Colon (tissue), 2 donors: Measurements from ENCODE around the gene PPM1A.
"Not testable (repeated sequence)": the region's sequence is repeated elsewhere in the genome, so short reads cannot be mapped to it uniquely, and the experiment has no call there.

Experiments used
- FAIRE-seq: peaks from 2 replicates; lab custom pipeline; 2012; peaks lifted over from hg19 to GRCh38; lab: Jason Lieb, UNC
- donor health status: control.
- donor health status: control.

Gene PPM1A

DNA sequence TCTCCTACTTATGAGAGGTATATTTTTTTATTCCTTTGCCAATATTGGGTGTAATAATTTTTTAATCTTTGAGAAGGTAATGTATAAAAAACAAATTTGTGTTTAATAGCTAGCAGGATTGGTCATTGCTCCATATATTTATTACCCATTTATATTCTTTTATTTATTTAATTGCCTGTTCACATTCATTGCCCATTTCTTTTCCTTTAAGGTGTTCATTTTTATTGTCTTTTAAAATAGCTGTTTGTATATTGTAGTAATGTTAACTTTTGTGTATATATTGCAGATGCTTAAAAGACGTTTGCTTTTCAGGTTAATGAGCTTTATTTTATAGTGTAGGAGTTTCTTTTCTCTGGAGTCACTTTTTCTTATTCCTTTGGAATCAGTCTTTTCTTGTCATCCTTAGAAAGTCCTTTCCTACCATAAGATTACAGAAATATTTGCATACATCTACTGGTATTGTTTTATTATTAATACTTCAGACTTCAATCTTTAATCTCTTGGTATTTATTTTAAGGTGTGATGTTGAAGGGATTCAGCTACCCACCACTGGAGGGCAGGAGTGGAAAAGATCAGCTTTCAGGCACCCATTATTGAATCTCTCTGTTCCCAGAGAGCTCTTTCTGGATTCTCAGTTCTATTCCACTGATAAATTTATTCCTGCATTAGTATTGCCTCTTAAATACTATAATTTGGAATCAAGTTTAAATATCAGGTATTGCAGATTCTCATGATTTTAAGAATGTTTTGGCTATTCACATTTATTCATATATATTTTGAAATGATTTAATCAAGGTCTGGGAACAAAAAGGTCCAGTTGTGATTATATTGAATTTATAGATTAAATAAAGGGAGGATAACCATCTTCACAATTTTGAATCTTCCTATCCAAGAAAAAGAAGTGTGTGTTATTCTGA, 17.3 kb downstream of the PPM1A start:
- no peak for FAIRE-seq

DNA sequence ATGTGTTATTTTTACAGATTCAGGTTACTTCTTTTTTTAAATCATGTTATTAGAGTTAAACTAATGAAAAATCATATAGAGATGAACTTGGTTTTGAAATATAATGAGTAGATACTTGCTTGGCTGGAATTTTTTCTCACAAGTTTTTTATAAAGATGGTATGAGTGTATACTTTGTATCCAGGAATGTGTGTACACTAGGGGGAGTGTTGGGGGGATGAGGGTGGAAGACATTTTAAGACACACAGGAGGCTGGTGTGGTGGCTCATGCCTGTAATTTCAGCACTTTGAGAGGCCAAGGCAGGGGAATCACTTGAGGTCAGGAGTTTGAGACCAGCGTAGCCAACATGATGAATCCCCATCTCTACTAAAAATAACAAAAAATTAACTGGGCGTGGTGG, 23.2 kb downstream of the PPM1A start:
- no peak for FAIRE-seq

- FAIRE-seq, result no peak
Measured at GRCh38 chr14:60273956-60274355, 24.9 kb downstream of the PPM1A start.

- no peak for FAIRE-seq
Measured at GRCh38 chr14:60274448-60274847, 25.4 kb downstream of the PPM1A start.

DNA sequence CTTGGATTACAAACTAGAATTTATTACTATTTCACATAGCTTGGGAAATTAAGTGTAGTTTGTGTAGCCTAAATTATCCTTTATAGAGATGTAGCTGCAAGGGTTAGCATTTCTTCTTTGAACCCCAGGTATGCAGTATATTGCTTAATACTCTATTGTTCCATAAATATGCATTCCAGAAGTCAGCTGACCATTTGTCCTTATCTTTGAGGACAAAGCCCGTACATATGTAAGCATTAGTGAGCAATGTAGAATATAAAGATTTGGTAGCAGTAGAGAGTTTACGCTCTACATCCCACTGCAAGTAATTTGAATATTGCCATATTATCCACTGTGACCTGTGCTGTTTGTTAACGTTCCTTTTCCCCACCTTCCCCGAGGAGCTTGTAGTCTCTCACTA, 26.9 kb downstream of the PPM1A start:
- FAIRE-seq, result no peak

DNA sequence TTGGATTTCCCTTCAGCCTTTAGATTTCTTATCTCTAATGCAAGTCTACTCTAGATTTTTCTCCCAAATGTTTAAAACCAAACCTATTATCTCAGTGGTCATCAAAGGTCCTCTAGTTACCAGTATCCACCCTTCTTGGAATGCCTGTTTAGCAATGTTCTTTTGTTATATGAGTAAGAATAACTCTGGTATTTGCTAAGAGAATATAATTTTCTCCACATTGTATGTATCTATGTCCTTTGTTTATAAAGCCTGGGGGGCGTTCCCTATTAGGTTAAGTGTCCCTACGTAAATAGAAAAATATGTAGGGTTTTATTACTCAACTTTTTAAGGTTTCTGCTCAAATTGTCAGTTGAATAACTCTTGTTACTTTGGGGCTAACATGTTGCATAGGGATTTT, 27.3 kb downstream of the PPM1A start:
- no peak for FAIRE-seq

DNA sequence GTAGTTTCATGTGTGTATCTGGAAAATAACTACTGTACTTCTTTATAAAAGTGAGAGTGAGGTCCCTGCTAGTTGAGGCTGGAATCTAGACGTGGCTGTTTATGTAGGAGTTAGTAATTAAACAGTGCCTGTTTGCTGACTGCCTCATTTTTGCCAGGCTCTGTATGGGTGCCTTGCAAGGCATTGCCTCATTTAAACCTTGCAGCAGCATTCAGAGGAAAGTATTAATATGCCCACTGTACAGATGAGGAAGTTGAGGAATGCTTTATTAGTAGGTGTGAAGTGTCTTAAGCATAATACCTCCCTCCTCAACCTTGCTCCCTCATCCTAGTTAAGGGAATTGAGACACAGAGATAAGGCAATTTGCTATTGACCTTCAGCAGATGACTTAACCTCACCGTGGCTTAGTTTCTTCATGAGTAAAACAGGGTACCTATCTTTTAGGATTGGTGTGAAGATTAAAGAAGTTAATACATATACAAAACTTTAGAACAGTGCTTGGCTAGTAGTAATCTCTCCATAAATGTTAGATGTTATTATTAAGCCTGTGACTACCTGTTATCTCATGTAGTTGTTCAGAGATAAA, 28.7 kb downstream of the PPM1A start:
- no peak for FAIRE-seq

GRCh38 chr14:60278350-60278749, 29.3 kb downstream of the PPM1A start:
- no peak for FAIRE-seq

GRCh38 chr14:60287452-60287851, 38.4 kb downstream of the PPM1A start:
- FAIRE-seq, result no peak

DNA sequence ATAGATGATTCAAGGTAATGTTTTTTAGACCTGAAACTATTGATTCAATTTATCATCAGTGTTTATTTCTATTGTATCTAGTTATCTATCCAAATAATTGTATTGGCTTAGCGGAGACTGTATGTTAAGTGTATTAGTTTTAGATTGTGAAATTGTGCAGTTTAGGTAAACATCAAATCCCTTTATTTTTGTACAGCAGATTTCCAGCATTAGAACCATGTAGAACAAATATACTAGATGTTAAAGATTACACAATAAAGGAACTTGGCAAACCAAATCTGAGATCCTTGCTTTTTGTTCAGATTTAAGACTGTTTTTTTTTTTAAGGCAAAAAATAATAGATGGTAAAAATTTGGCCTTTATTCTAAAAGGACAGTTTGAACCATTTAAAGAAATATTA, 39.3 kb downstream of the PPM1A start:
- FAIRE-seq, result no peak

- FAIRE-seq, result no peak
Measured at GRCh38 chr14:60294411-60295069, 45.5 kb downstream of the PPM1A start.

- no peak for FAIRE-seq
Measured at GRCh38 chr14:60300019-60300418, 51.0 kb downstream of the PPM1A start.

DNA sequence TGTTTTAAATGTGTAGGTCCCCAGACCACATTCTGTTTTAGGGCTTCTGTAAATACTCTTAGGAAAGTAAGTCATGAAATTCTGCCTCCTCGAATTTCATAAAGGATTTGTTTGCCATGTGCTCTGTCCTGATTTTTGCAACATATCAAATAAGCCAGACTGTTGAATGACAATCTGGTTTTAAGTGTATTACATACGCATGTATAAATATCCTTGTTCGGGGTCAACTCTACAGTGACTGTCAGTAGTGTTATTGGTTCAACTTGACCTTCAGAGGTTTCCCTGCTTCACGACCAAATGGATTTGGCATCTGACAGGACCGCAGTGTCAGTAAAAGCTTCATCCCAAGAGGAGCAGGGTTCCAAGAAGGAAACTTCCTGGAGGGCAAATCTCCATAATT, 52.7 kb downstream of the PPM1A start:
- FAIRE-seq, result no peak

DNA sequence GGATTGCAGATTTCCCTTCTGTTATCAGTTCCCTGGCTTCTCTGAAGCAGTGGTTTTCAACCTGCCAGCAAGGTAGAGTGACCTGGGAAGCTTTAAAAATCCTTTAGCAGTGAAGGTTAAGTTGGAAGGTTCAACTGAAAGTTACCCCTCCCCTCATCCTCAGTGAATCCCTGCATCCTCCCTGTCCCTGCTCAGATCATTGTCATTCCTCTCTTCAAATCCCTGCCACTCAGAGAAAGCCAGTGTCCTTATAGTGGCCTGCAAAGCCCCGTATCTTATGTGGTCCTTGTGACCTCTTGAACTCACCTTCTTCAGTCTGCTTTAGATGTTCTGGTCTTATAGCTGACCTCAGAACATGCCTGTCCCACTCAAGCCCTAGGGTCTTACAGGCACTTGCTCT, 53.6 kb downstream of the PPM1A start:
- FAIRE-seq, result no peak

GRCh38 chr14:60303745-60304144, 54.7 kb downstream of the PPM1A start:
- FAIRE-seq, result no peak

GRCh38 chr14:60304509-60304908, 55.5 kb downstream of the PPM1A start:
- FAIRE-seq, result no peak

GRCh38 chr14:60309867-60310552, 61.0 kb downstream of the PPM1A start:
- no peak for FAIRE-seq

DNA sequence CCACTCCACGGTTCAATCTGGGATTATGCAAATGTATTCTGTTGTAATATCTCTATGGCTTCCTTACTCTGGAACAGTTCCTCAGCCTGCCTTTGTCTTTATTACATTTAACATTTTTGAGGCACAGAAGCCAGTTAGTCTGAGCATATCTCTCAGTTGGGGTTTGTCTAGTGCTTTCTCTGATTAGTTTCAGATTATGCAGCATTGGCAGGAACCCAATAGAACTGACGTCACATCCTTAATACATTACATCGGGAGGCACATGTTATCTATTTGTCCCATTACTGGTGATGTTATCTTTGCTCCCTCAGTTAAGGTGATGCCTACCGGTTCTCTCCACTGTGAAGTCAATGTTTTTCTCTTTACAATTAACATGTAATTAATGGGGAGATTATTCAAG, 62.4 kb downstream of the PPM1A start:
- FAIRE-seq, result no peak

GRCh38 chr14:60313093-60313492, 64.1 kb downstream of the PPM1A start:
- FAIRE-seq, result no peak

GRCh38 chr14:60315196-60315990, 66.4 kb downstream of the PPM1A start:
- no peak for FAIRE-seq

- no peak for FAIRE-seq
Measured at GRCh38 chr14:60317609-60318008, 68.6 kb downstream of the PPM1A start.

DNA sequence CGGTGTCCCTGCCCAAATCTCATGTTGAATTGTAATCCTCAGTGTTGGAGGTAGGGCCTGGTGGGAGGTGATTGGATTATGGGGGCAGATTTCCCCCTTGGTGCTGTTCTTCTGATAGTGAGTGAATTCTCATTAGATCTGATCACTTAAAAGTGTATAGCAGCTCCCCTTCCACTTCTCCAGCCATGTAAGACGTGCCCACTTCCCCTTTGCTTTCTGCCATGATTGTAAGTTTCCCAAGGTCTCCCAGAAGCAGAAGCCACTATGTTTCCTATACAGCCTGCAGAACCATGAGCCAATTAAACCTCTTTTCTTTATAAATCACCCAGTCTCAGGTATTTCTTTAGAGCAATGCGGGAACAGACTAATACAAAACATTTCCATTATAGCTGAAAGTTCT, 71.8 kb downstream of the PPM1A start:
- not testable (repeated sequence) for FAIRE-seq
